H1 (cell line): Measurements from ENCODE around the gene ZPBP. TPM values are rescaled to one million over a fixed set of nuclear protein-coding genes. Genes with fewer than 3 reads are reported as not detected.

Experiments
- CTCF ChIA-PET: fragments of 300-600 bp; sonication (Branson Sonifier 250); formaldehyde crosslinking; loops from one replicate; lab custom pipeline; 2021; ENCODE audit not compliant: partially characterized antibody; lab: Charles Lee
- POLR2A ChIA-PET: fragments of 300-600 bp; sonication (Branson Sonifier 250); formaldehyde crosslinking; loops from one replicate; lab custom pipeline; 2021; ENCODE audit warnings: inconsistent platforms; ENCODE audit not compliant: partially characterized antibody; lab: Charles Lee
- DNase-seq, 2 experiments: peaks; one replicate each; pipeline versions ENCODE4 v3.0.0 to v3.0.0-alpha.2; 2010 to 2022; ENCODE audit warnings: low spot score in 2 of 2, low read depth in 1 of 2, mixed read lengths in 1 of 2
- FAIRE-seq: peaks from 2 replicates; lab custom pipeline; 2011; peaks lifted over from hg19 to GRCh38; lab: Jason Lieb, UNC
- H2AFZ ChIP-seq: 2 replicates; pipeline ENCODE4 v1.8.1; 2012; ENCODE audit warnings: low read length, inconsistent platforms
- H2AK5ac ChIP-seq: 2 replicates; pipeline ENCODE4 v1.6.1; 2013; ENCODE audit warnings: low read depth, low read length
- H2BK120ac ChIP-seq: replicated peaks from 2 replicates; pipeline ENCODE3; 2013; ENCODE audit warnings: low read depth, low read length, inconsistent platforms
- H2BK12ac ChIP-seq: 2 replicates; pipeline ENCODE4 v1.6.1; 2013; ENCODE audit warnings: low read depth, low read length
- H2BK15ac ChIP-seq: 2 replicates; pipeline ENCODE4 v1.6.1; 2013; ENCODE audit warnings: low read length
- H2BK20ac ChIP-seq: 2 replicates; pipeline ENCODE4 v1.6.1; 2013; ENCODE audit warnings: low read length
- H2BK5ac ChIP-seq: 2 replicates; pipeline ENCODE4 v1.6.1; 2013; ENCODE audit warnings: low read depth, low read length
- H3K14ac ChIP-seq: 2 replicates; pipeline ENCODE4 v1.6.1; 2013; ENCODE audit warnings: inconsistent platforms; ENCODE audit not compliant: insufficient read length
- H3K18ac ChIP-seq: 2 replicates; pipeline ENCODE4 v1.6.1; 2013; ENCODE audit warnings: low read length; ENCODE audit errors: extremely low read depth
- H3K23ac ChIP-seq: 2 replicates; pipeline ENCODE4 v1.6.1; 2013; ENCODE audit warnings: inconsistent platforms; ENCODE audit not compliant: insufficient read length
- H3K23me2 ChIP-seq: 2 replicates; pipeline ENCODE4 v1.6.1; 2013; ENCODE audit warnings: low read depth, low read length
- H3K27ac ChIP-seq: 2 replicates; pipeline ENCODE4 v1.6.1; 2011; ENCODE audit warnings: low read depth, low read length, inconsistent platforms
- H3K27me3 ChIP-seq, 4 experiments: replicated peaks in 1 of 4; 1 replicate in 1 of 4; 2 replicates in 3 of 4; pipeline versions ENCODE4 v1.6.1 to v1.8.1; 2011 to 2013; ENCODE audit warnings: low read length in 3 of 4, mild to moderate bottlenecking in 3 of 4, inconsistent platforms in 2 of 4, mixed read lengths in 2 of 4, moderate library complexity in 1 of 4; ENCODE audit not compliant: control insufficient read depth in 3 of 4, insufficient read depth in 3 of 4; ENCODE audit errors: extremely low read depth in 1 of 4
- H3K36me3 ChIP-seq, 4 experiments: 2 replicates each; pipeline versions ENCODE4 v1.6.1 to v1.8.1; 2011 to 2013; ENCODE audit warnings: mild to moderate bottlenecking in 4 of 4, low read length in 3 of 4, moderate library complexity in 2 of 4, control low read depth in 1 of 4, inconsistent platforms in 1 of 4; ENCODE audit not compliant: insufficient read depth in 4 of 4, control insufficient read depth in 2 of 4
- H3K4ac ChIP-seq: replicated peaks from 2 replicates; pipeline ENCODE3; 2013; ENCODE audit warnings: low read length, low read depth, mixed read lengths, inconsistent platforms; ENCODE audit not compliant: insufficient read length
- H3K4me1 ChIP-seq, 4 experiments: replicated peaks in 1 of 4; 1 replicate in 1 of 4; 2 replicates in 3 of 4; pipeline versions ENCODE4 v1.6.1 to v1.8.1; 2011 to 2013; ENCODE audit warnings: low read length in 3 of 4, inconsistent platforms in 2 of 4, mixed read lengths in 1 of 4; ENCODE audit not compliant: insufficient read depth in 4 of 4, control insufficient read depth in 3 of 4
- H3K4me2 ChIP-seq, 2 experiments: 2 replicates each; pipeline versions ENCODE4 v1.6.1 to v1.8.1; 2011 to 2013; ENCODE audit warnings: low read depth in 2 of 2, low read length in 2 of 2, control low read depth in 1 of 2, inconsistent platforms in 1 of 2, mild to moderate bottlenecking in 1 of 2; ENCODE audit not compliant: insufficient read depth in 1 of 2
- H3K4me3 ChIP-seq, 4 experiments: fragments of 200-600, 300-600 bp in 1 of 4; sonication (generic), shearing (Covaris generic), sonication (Bioruptor Twin) in 1 of 4; 2 replicates each; pipeline versions ENCODE4 v1.5.1 to v1.8.1; 2011 to 2016; ENCODE audit warnings: low read length in 4 of 4, low read depth in 3 of 4, control low read depth in 2 of 4, inconsistent platforms in 2 of 4, mild to moderate bottlenecking in 2 of 4, mixed read lengths in 1 of 4, moderate library complexity in 1 of 4; ENCODE audit not compliant: insufficient read depth in 2 of 4; ENCODE audit errors: extremely low read depth in 1 of 4
- H3K56ac ChIP-seq: replicated peaks from 2 replicates; pipeline ENCODE3; 2013; ENCODE audit warnings: low read depth, mild to moderate bottlenecking, mixed read lengths, low read length, inconsistent platforms; ENCODE audit not compliant: insufficient read length
- H3K79me1 ChIP-seq: 2 replicates; pipeline ENCODE4 v1.6.1; 2013; ENCODE audit warnings: low read depth, low read length, control low read depth
- H3K79me2 ChIP-seq, 2 experiments: 2 replicates each; pipeline versions ENCODE4 v1.6.1 to v1.8.1; 2012 to 2013; ENCODE audit warnings: low read length in 2 of 2, mild to moderate bottlenecking in 2 of 2, inconsistent platforms in 1 of 2; ENCODE audit not compliant: insufficient read depth in 2 of 2, control insufficient read depth in 1 of 2
- H3K9ac ChIP-seq, 4 experiments: replicated peaks in 1 of 4; 1 replicate in 1 of 4; 2 replicates in 3 of 4; pipeline versions ENCODE4 v1.6.1 to v1.8.1; 2011 to 2013; ENCODE audit warnings: low read depth in 3 of 4, low read length in 3 of 4, control low read depth in 2 of 4, mild to moderate bottlenecking in 2 of 4, moderate library complexity in 2 of 4, inconsistent platforms in 1 of 4; ENCODE audit errors: extremely low read depth in 1 of 4
- H3K9me3 ChIP-seq, 2 experiments: 2 replicates each; pipeline versions ENCODE4 v1.6.1 to v1.8.1; 2012 to 2013; ENCODE audit warnings: mild to moderate bottlenecking in 2 of 2, moderate library complexity in 2 of 2, control low read depth in 1 of 2, inconsistent platforms in 1 of 2, low read depth in 1 of 2, low read length in 1 of 2, mixed read lengths in 1 of 2; ENCODE audit not compliant: insufficient read depth in 2 of 2
- H4K20me1 ChIP-seq, 2 experiments: replicated peaks in 1 of 2; 2 replicates each; pipeline versions ENCODE3 to v1.8.1; 2011 to 2013; ENCODE audit warnings: inconsistent platforms in 2 of 2, low read length in 2 of 2, mild to moderate bottlenecking in 1 of 2; ENCODE audit not compliant: insufficient read depth in 2 of 2, control insufficient read depth in 1 of 2
- H4K5ac ChIP-seq: 2 replicates; pipeline ENCODE4 v1.6.1; 2013; ENCODE audit warnings: low read length, low read depth, mixed read lengths, inconsistent platforms; ENCODE audit not compliant: insufficient read length
- H4K8ac ChIP-seq: 2 replicates; pipeline ENCODE4 v1.8.0; 2013; ENCODE audit warnings: mild to moderate bottlenecking, moderate library complexity, low read length, inconsistent platforms; ENCODE audit not compliant: insufficient read depth; ENCODE audit errors: extremely low read depth
- H4K91ac ChIP-seq: replicated peaks from 2 replicates; pipeline ENCODE3; 2013; ENCODE audit warnings: low read length, mixed read lengths, inconsistent platforms; ENCODE audit not compliant: insufficient read length
- BCL11A ChIP-seq, 2 experiments: IDR thresholded peaks; one replicate each; pipeline ENCODE4 v1.6.1; 2011; ENCODE audit warnings: low read depth in 2 of 2, low read length in 2 of 2, mild to moderate bottlenecking in 2 of 2
- BRCA1 ChIP-seq: IDR thresholded peaks from 2 replicates; pipeline ENCODE4 v1.6.1; 2012; ENCODE audit warnings: low read depth, low read length, improper control_type of control experiment
- CBX8 ChIP-seq: fragments of 300-800, 300-1000 bp; sonication (generic); IDR thresholded peaks from 2 replicates; pipeline ENCODE4 v1.7.1; 2016; ENCODE audit warnings: low read depth, low read length, borderline replicate concordance
- CTCF ChIP-seq, 3 experiments: IDR thresholded peaks; 1 replicate in 2 of 3; 2 replicates in 1 of 3; pipeline versions ENCODE4 v1.5.1 to v1.6.1; 2011; ENCODE audit warnings: low read length in 3 of 3, mild to moderate bottlenecking in 3 of 3, inconsistent platforms in 2 of 3, low read depth in 1 of 3, moderate library complexity in 1 of 3; ENCODE audit not compliant: insufficient read depth in 1 of 3; ENCODE audit errors: control extremely low read depth in 1 of 3
- EP300 ChIP-seq, 2 experiments: IDR thresholded peaks; 1 replicate in 1 of 2; 2 replicates in 1 of 2; pipeline ENCODE4 v1.6.1; 2011 to 2012; ENCODE audit warnings: low read depth in 2 of 2, low read length in 2 of 2, mild to moderate bottlenecking in 2 of 2, borderline replicate concordance in 1 of 2, inconsistent platforms in 1 of 2, moderate library complexity in 1 of 2
- KDM1A ChIP-seq: fragments of 200-600, 300-600 bp; sonication (generic); IDR thresholded peaks from 2 replicates; pipeline ENCODE4 v1.7.1; 2016; ENCODE audit warnings: mild to moderate bottlenecking, low read length, borderline replicate concordance
- MAFK ChIP-seq: IDR thresholded peaks from 2 replicates; pipeline ENCODE4 v1.6.1; 2012; ENCODE audit warnings: low read depth, mild to moderate bottlenecking, improper control_type of control experiment, low read length
- NRF1 ChIP-seq: IDR thresholded peaks from 2 replicates; pipeline ENCODE4 v1.6.1; 2011; ENCODE audit warnings: mild to moderate bottlenecking, low read depth, low read length, improper control_type of control experiment
- RBBP5 ChIP-seq: IDR thresholded peaks from 2 replicates; pipeline ENCODE4 v1.7.1; 2012; ENCODE audit warnings: low read depth, mild to moderate bottlenecking, inconsistent platforms, low read length, moderate library complexity, borderline replicate concordance
- SIN3A ChIP-seq, 2 experiments: IDR thresholded peaks in 1 of 2; conservative IDR thresholded peaks in 1 of 2; 2 replicates each; pipeline ENCODE4 v1.6.1; 2011 to 2012; ENCODE audit warnings: low read length in 2 of 2, improper control_type of control experiment in 1 of 2, low read depth in 1 of 2, mild to moderate bottlenecking in 1 of 2
- TAF1 ChIP-seq: IDR thresholded peaks from 2 replicates; pipeline ENCODE4 v1.6.1; 2011; ENCODE audit warnings: mild to moderate bottlenecking, low read depth, low read length
- TEAD4 ChIP-seq: IDR thresholded peaks from 2 replicates; pipeline ENCODE4 v1.6.1; 2012; ENCODE audit warnings: low read depth, low read length, inconsistent platforms, mixed read lengths
- WGBS, 2 experiments: shearing (Covaris generic) in 1 of 2; methylation state at CpG; one replicate each; pipeline versions ENCODE4 v1.1.6 to v1.1.7; 2013 to 2015; ENCODE audit warnings: low lambda C conversion rate in 2 of 2, mixed read lengths in 2 of 2, inconsistent platforms in 1 of 2, low coverage in 1 of 2, missing lambda C conversion rate in 1 of 2; ENCODE audit not compliant: insufficient replicate concordance in 2 of 2, insufficient coverage in 1 of 2, insufficient read length in 1 of 2; ENCODE audit errors: extremely low coverage in 1 of 2, missing lambda C conversion rate in 1 of 2; 5-methylcytosine and 5-hydroxymethylcytosine counted together
- polyA plus RNA-seq, 7 experiments: library from polyadenylated mRNA; depleted of rRNA in 3 of 7; stranded (reverse) in 5 of 7; unstranded in 2 of 7; fragments of >200 nt in 5 of 7; fragments of 200-250 nt in 2 of 7; gene quantifications; 1 replicate in 5 of 7; 2 replicates in 1 of 7; 4 replicates in 1 of 7; pipeline versions ENCODE4 v1.2.1 to v1.2.3, GENCODE V29; 2011 to 2013; ENCODE audit warnings: missing spikeins in 2 of 7, mixed read lengths in 2 of 7
- total RNA-seq: library from RNA; stranded (reverse); fragmentation: NEBNext Ultra II Directional; extraction: Animal tissue kit (Norgen Biotek cat#: 25700); gene quantifications from 2 replicates; pipeline ENCODE4 v1.2.1, GENCODE V29; 2021

ZPBP gene
- total and polyA plus RNA-seq, 2 of the 8 experiments (the other 6 are each of a cell fraction or from before 2014, with no cell fraction given) = not detected

DNA sequence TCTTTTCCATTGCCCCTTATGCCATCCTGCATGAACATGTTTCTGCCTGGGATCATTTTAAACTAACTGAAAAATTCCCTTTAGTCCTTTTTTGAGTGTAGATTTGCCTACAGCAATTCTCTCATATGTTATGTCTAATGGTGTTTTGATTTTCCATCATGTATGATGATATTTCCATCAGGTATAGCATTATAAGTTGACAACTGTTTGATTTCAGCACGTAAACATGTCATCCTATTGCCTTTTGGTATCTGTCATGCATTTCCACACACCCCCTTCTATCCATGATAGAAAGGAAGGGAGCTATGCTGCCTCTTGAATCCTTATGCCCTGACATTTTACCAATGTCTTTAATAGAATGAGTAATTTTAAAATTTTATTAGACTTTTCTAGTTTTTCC lies 116.8 kb downstream of the ZPBP start:
- Histone ChIP-seq H2AK5ac (no peak overlapping the region), H3K23ac (no peak overlapping the region), H4K91ac (no peak overlapping the region), H3K18ac (no peak overlapping the region), H2BK15ac (no peak overlapping the region), H3K14ac (no peak overlapping the region), H4K5ac (no peak overlapping the region), H3K4me3 (no peak overlapping the region), H3K4ac (no peak overlapping the region), H3K9me3 (no peaks in the 10 kb centered on the region), H3K27me3 (no peaks in the 10 kb centered on the region), H4K8ac (no peak overlapping the region), H2BK12ac (no peak overlapping the region), H3K4me1 (no peaks in the 10 kb centered on the region), H3K79me2 (no peaks in the 10 kb centered on the region), H3K36me3 (no peaks in the 10 kb centered on the region), H3K9ac (no peak overlapping the region), H2AFZ (no peak overlapping the region), H3K23me2 (no peaks in the 10 kb centered on the region), H3K4me2 (no peak overlapping the region), H2BK20ac (no peak overlapping the region), H2BK120ac (no peak overlapping the region), H3K79me1 (no peaks in the 10 kb centered on the region), H2BK5ac (no peak overlapping the region), H3K56ac (no peak overlapping the region), H4K20me1 (no peaks in the 10 kb centered on the region), H3K27ac (no peak overlapping the region)
- DNase-seq (no peak), FAIRE-seq (no peak)
- 93% methylated on average over 1 of the region's 1 CpG; no CpG with 5 or more reads in 1 of the 2 experiments for WGBS, 2 experiments
- POLR2A ChIA-PET = no interaction called here
- CTCF ChIA-PET = no interaction called here
- TF ChIP-seq SIN3A (conservative IDR thresholded peaks at IDR 0.05 in 1 of 2, IDR thresholded peaks at IDR 0.05 in 1 of 2; ENCODE audit: low read depth in 1 of 2, low read length in 2 of 2) (no peak), BCL11A (IDR thresholded peaks at IDR 0.05; ENCODE audit: low read depth in 2 of 2, low read length in 2 of 2) (no peak), MAFK (no peak), CBX8 (no peak), KDM1A (no peak), EP300 (IDR thresholded peaks at IDR 0.05; ENCODE audit: borderline replicate concordance in 1 of 2, low read depth in 2 of 2, low read length in 2 of 2) (no peak), TEAD4 (no peak), NRF1 (no peak), TAF1 (no peak), RBBP5 (no peak), CTCF (IDR thresholded peaks at IDR 0.05; ENCODE audit: control extremely low read depth in 1 of 3, insufficient read depth in 1 of 3, low read depth in 1 of 3, low read length in 3 of 3) (no peak), BRCA1 (no peak)
